Common myeloid progenitor, CD34-positive (primary cell): Measurements from ENCODE around the gene SNRK.

ENCODE experiments used
- CTCF ChIA-PET: fragments of 350-600 bp; sonication (Branson Sonifier 250); formaldehyde crosslinking; loops from one replicate; lab custom pipeline; 2021; ENCODE audit warnings: antibody characterized with exemption; lab: Charles Lee
- POLR2A ChIA-PET: fragments of 350-600 bp; sonication (Branson Sonifier 250); formaldehyde crosslinking; loops from one replicate; lab custom pipeline; 2021; ENCODE audit warnings: antibody characterized with exemption; lab: Charles Lee
- DNase-seq, 3 donors: peaks; one replicate each; pipeline versions ENCODE4 v3.0.0 to v3.0.0-alpha.2; 2013
- H3K27ac ChIP-seq, 2 experiments: 1 replicate in 1 of 2; 2 replicates in 1 of 2; pipeline ENCODE4 v1.7.0; 2013; ENCODE audit warnings: inconsistent platforms in 2 of 2, low read length in 2 of 2, mild to moderate bottlenecking in 2 of 2, low read depth in 1 of 2, moderate library complexity in 1 of 2; ENCODE audit not compliant: severe bottlenecking in 2 of 2, insufficient read depth in 1 of 2, poor library complexity in 1 of 2
- H3K27me3 ChIP-seq, 5 experiments: replicated peaks in 2 of 5; 1 replicate in 3 of 5; 2 replicates in 2 of 5; pipeline versions ENCODE4 v1.6.1 to v1.7.0; 2013; ENCODE audit warnings: low read length in 4 of 5, mild to moderate bottlenecking in 2 of 5, moderate library complexity in 2 of 5, inconsistent platforms in 1 of 5; ENCODE audit not compliant: insufficient read depth in 5 of 5, control insufficient read depth in 4 of 5
- H3K36me3 ChIP-seq, 4 experiments: 1 replicate in 2 of 4; 2 replicates in 2 of 4; pipeline versions ENCODE4 v1.6.1 to v1.7.0; 2013; ENCODE audit warnings: low read length in 3 of 4, control low read depth in 1 of 4, mild to moderate bottlenecking in 1 of 4; ENCODE audit not compliant: control insufficient read depth in 4 of 4, insufficient read depth in 4 of 4
- H3K4me1 ChIP-seq, 4 experiments: 1 replicate in 3 of 4; 2 replicates in 1 of 4; pipeline versions ENCODE4 v1.6.1 to v1.7.1; 2013; ENCODE audit warnings: low read length in 3 of 4, mild to moderate bottlenecking in 3 of 4, control low read depth in 1 of 4, inconsistent platforms in 1 of 4, moderate library complexity in 1 of 4; ENCODE audit not compliant: control insufficient read depth in 4 of 4, insufficient read depth in 4 of 4; ENCODE audit errors: control extremely low read depth in 1 of 4
- H3K4me3 ChIP-seq, 7 experiments: 1 replicate in 4 of 7; 2 replicates in 3 of 7; pipeline versions ENCODE4 v1.5.1 to v1.7.0; 2013; ENCODE audit warnings: mild to moderate bottlenecking in 7 of 7, low read length in 6 of 7, moderate library complexity in 6 of 7, inconsistent platforms in 2 of 7, low read depth in 2 of 7, control low read depth in 1 of 7; ENCODE audit not compliant: insufficient read depth in 4 of 7, control insufficient read depth in 1 of 7; ENCODE audit errors: extremely low read depth in 1 of 7
- H3K9me3 ChIP-seq, 5 experiments: 1 replicate in 4 of 5; 2 replicates in 1 of 5; pipeline versions ENCODE4 v1.6.1 to v1.7.1; 2013; ENCODE audit warnings: low read length in 4 of 5, mild to moderate bottlenecking in 2 of 5, inconsistent platforms in 1 of 5, low read depth in 1 of 5, moderate library complexity in 1 of 5; ENCODE audit not compliant: control insufficient read depth in 4 of 5, insufficient read depth in 2 of 5; ENCODE audit errors: control extremely low read depth in 1 of 5
- WGBS: methylation state at CpG from one replicate; pipeline ENCODE4 v1.1.5; 2013; ENCODE audit not compliant: insufficient coverage; 5-methylcytosine and 5-hydroxymethylcytosine counted together

Gene SNRK

GRCh38 chr3:43246976-43247375, 39.4 kb upstream of the SNRK start:
- CTCF ChIA-PET: interaction anchor here (0.7 to 2.3 kb wide), 7 partner anchors 9 to 257 kb away, joined by 3 to 7 read pairs (median 3); no protein-coding TSS in a partner anchor
- Histone ChIP-seq H3K36me3 (no peaks in the 10 kb centered on the region), H3K4me1 (peaks cover 18 to 64% (median 32%) of the 10 kb centered on the region in 4 experiments), H3K27ac (peak overlapping the region in 1 of 2 experiments; percentile 46), H3K27me3 (no peaks in the 10 kb centered on the region), H3K4me3 (no peak overlapping the region), H3K9me3 (peaks cover 0 to 3% (median 0%) of the 10 kb centered on the region in 5 experiments)
- 0% methylated on average over 2 of the region's 2 CpGs for WGBS
- POLR2A ChIA-PET: interaction anchor here (0.5 kb wide), 1 partner anchor 55 kb away, joined by 4 read pairs; no protein-coding TSS in a partner anchor
- peak in 2 of 3 donors; percentile 81 to 84 for DNase-seq

DNA sequence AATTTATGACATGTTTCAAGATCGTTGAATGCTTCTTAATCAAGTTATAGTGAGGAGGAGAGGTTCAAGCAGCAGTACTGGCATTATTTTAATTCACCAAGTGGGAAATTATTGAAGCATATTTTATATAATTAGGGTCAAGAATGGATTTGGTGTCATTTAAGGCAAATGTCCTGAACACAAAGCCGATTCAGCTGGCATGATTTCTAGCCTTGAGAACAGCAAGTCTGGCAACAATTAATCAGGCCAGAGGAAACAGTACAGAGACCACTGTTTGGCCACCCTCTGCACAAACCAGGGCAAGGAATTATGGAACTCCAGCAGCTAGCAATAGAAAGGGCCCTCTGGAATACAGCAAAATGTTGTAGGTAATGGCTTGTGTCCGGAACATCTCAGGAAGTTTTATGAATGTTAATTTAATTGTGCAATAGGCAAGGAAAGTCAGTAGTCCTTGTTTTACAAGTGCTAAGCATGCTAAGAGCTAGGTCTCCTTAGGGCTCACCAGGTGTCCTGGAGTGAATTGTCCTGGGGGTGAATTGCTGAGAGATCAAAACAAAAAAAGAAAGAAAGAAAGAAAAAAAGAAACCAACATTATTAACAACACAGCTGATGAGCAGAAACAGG, 38.7 kb upstream of the SNRK start:
- POLR2A ChIA-PET: interaction anchor here (0.5 kb wide), 1 partner anchor 55 kb away, joined by 4 read pairs; no protein-coding TSS in a partner anchor
- CTCF ChIA-PET: interaction anchor here (0.9 to 2.3 kb wide), 5 partner anchors 8 to 87 kb away, joined by 3 to 7 read pairs (median 5); no protein-coding TSS in a partner anchor
- DNase-seq: no peak

GRCh38 chr3:43248185-43248583, 38.2 kb upstream of the SNRK start:
- H3K27me3 ChIP-seq: no peaks in the 10 kb centered on the region
- 73% methylated on average over 2 of the region's 2 CpGs for WGBS
- H3K9me3 ChIP-seq: no peaks in the 10 kb centered on the region
- POLR2A ChIA-PET: no interaction called here
- no peak overlapping the region for H3K4me3 ChIP-seq
- peaks cover 18 to 61% (median 34%) of the 10 kb centered on the region in 4 experiments for H3K4me1 ChIP-seq
- no peak overlapping the region for H3K27ac ChIP-seq
- CTCF ChIA-PET: interaction anchor here (1.5 to 2.1 kb wide), 3 partner anchors 7 to 87 kb away, joined by 3 to 7 read pairs (median 5); no protein-coding TSS in a partner anchor
- peak in 2 of 3 donors; percentile 24 to 42 for DNase-seq
- no peaks in the 10 kb centered on the region for H3K36me3 ChIP-seq

More for the DNA sequence above, 38.7 kb upstream of the SNRK start:
- H3K27me3 ChIP-seq: no peaks in the 10 kb centered on the region
- no peaks in the 10 kb centered on the region for H3K36me3 ChIP-seq
- WGBS: 22% methylated on average over 3 of the region's 3 CpGs
- peaks cover 0 to 3% (median 0%) of the 10 kb centered on the region in 5 experiments for H3K9me3 ChIP-seq
- H3K4me3 ChIP-seq: no peak overlapping the region
- no peak overlapping the region for H3K27ac ChIP-seq
- H3K4me1 ChIP-seq: peaks cover 18 to 66% (median 34%) of the 10 kb centered on the region in 4 experiments

DNA sequence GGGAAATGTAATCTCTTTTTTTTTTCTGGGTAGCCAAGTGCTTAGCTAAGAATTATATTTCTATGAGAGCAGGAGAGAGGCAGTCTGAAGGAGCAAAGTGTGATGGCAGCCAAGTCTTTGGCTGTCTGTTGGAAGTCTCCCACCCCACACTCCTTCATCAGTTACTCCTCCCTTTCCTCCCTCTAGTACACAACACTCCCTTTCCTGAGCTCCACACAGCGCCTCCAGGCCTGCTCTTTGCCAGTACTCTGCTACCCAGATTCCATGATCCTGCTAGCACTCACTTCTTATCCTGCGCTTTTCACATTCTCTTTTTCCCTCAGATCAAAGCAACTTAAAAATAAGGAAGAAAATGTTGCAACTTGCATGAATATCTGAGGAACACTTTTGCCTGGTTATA, 37.4 kb upstream of the SNRK start:
- peaks cover 18 to 53% (median 31%) of the 10 kb centered on the region in 4 experiments for H3K4me1 ChIP-seq
- ChIA-PET CTCF (interaction anchor here (1.7 kb wide), 1 partner anchor 10 kb away, joined by 5 read pairs; no protein-coding TSS in a partner anchor), POLR2A (no interaction called here)
- 90% methylated on average over 1 of the region's 2 CpGs for WGBS
- no peak for DNase-seq
- H3K27ac ChIP-seq: no peak overlapping the region
- H3K9me3 ChIP-seq: no peaks in the 10 kb centered on the region
- no peak overlapping the region for H3K4me3 ChIP-seq
- H3K27me3 ChIP-seq: no peaks in the 10 kb centered on the region
- no peaks in the 10 kb centered on the region for H3K36me3 ChIP-seq

GRCh38 chr3:43249405-43249804, 36.9 kb upstream of the SNRK start:
- H3K27ac ChIP-seq: no peak overlapping the region
- CTCF ChIA-PET: interaction anchor here (2.4 kb wide), 1 partner anchor 13 kb away, joined by 6 read pairs; no protein-coding TSS in a partner anchor
- H3K4me1 ChIP-seq: peaks cover 15 to 49% (median 28%) of the 10 kb centered on the region in 4 experiments
- no peaks in the 10 kb centered on the region for H3K27me3 ChIP-seq
- H3K9me3 ChIP-seq: no peaks in the 10 kb centered on the region
- POLR2A ChIA-PET: no interaction called here
- no peak overlapping the region for H3K4me3 ChIP-seq
- H3K36me3 ChIP-seq: no peaks in the 10 kb centered on the region
- DNase-seq: no peak

DNA sequence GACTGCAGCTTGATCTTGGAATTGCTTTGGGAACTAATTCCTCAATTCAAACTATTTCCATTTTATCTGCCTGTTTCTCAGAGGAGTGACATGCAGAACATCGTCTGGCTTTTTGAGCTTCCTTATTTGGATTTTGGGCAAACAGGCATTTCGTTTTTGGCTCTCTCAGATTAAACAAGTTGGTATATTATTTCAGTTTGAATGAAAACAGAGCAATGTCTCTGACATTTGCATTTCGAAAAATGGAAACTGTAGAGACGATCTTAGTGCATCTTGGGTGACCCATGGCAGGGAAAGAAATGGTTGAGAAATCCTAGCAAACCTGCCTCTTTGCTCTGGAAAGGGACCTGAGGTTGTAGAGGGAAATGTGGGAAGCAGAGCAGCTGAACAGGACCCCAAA, 33.0 kb upstream of the SNRK start:
- WGBS: 96% methylated on average over 4 of the region's 4 CpGs
- POLR2A ChIA-PET: no interaction called here
- H3K27ac ChIP-seq: no peak overlapping the region
- no peaks in the 10 kb centered on the region for H3K27me3 ChIP-seq
- H3K4me3 ChIP-seq: no peak overlapping the region
- no peak for DNase-seq
- H3K4me1 ChIP-seq: peaks cover 9 to 29% (median 23%) of the 10 kb centered on the region in 4 experiments
- CTCF ChIA-PET: interaction anchor here (1.1 to 1.6 kb wide), 3 partner anchors 10 to 22 kb away, joined by 4 to 7 read pairs (median 4); no protein-coding TSS in a partner anchor
- no peaks in the 10 kb centered on the region for H3K9me3 ChIP-seq
- H3K36me3 ChIP-seq: no peaks in the 10 kb centered on the region

GRCh38 chr3:43254125-43254524, 32.2 kb upstream of the SNRK start:
- H3K9me3 ChIP-seq: no peaks in the 10 kb centered on the region
- no peak overlapping the region for H3K27ac ChIP-seq
- H3K4me3 ChIP-seq: no peak overlapping the region
- no peaks in the 10 kb centered on the region for H3K27me3 ChIP-seq
- peaks cover 9 to 32% (median 21%) of the 10 kb centered on the region in 4 experiments for H3K4me1 ChIP-seq
- DNase-seq: no peak
- POLR2A ChIA-PET: no interaction called here
- CTCF ChIA-PET: interaction anchor here (1.1 to 1.6 kb wide), 2 partner anchors 11 to 23 kb away, joined by 4 to 7 read pairs; no protein-coding TSS in a partner anchor
- H3K36me3 ChIP-seq: no peaks in the 10 kb centered on the region
- WGBS: no CpG with 5 or more reads among the region's 1 CpG
